MCF 10A (cell line): ENCODE data around the gene COPA. TPM values are rescaled to one million over a fixed set of nuclear protein-coding genes. Genes with fewer than 3 reads are reported as not detected.

Experiments used
- BruUV-seq: library from RNA; stranded (reverse); fragments of 400-500 nt; replicated peaks from 2 replicates; lab custom pipeline; 2021; lab: Mats Ljungman, UMichigan
- CTCF ChIA-PET: fragments of 300-600 bp; sonication (Branson Sonifier 250); formaldehyde crosslinking; extraction: SDS; loops from one replicate; lab custom pipeline; 2021; ENCODE audit warnings: antibody characterized with exemption, inconsistent platforms; lab: Yijun Ruan, JAX
- POLR2A ChIA-PET: fragments of 300-600, 350-650 bp; sonication (Branson Sonifier 250); formaldehyde crosslinking; extraction: SDS; loops from one replicate; lab custom pipeline; 2020; ENCODE audit warnings: antibody characterized with exemption, inconsistent platforms; lab: Yijun Ruan, JAX
- DNase-seq: peaks from one replicate; pipeline ENCODE4 v3.0.0-alpha.2; 2018; ENCODE audit not compliant: unreplicated experiment
- H3K27ac Mint-ChIP-seq: one replicate; pipeline ENCODE4 v1.8.0; 2022; ENCODE audit warnings: mild to moderate bottlenecking, low read depth, mixed read lengths; ENCODE audit not compliant: unreplicated experiment
- H3K27me3 Mint-ChIP-seq: one replicate; pipeline ENCODE4 v1.8.0; 2022; ENCODE audit warnings: mixed read lengths; ENCODE audit not compliant: insufficient read depth, unreplicated experiment
- H3K36me3 Mint-ChIP-seq: one replicate; pipeline ENCODE4 v1.8.0; 2022; ENCODE audit warnings: mild to moderate bottlenecking, moderate library complexity, mixed read lengths; ENCODE audit not compliant: insufficient read depth, unreplicated experiment
- H3K4me1 Mint-ChIP-seq: one replicate; pipeline ENCODE4 v1.8.0; 2022; ENCODE audit warnings: mixed read lengths; ENCODE audit not compliant: insufficient read depth, unreplicated experiment
- H3K4me3 Mint-ChIP-seq: one replicate; pipeline ENCODE4 v1.8.0; 2022; ENCODE audit warnings: mild to moderate bottlenecking, moderate library complexity, mixed read lengths; ENCODE audit not compliant: unreplicated experiment
- H3K9me3 Mint-ChIP-seq: one replicate; pipeline ENCODE4 v1.8.0; 2022; ENCODE audit warnings: mixed read lengths; ENCODE audit not compliant: unreplicated experiment
- CTCF ChIP-seq: fragments of 200-600 bp; IDR thresholded peaks from one replicate; pipeline ENCODE4 v1.8.0; 2022; ENCODE audit warnings: antibody characterized with exemption, mild to moderate bottlenecking; ENCODE audit not compliant: unreplicated experiment
- intact Hi-C: fragments of 100-400 bp; cut with micrococcal nuclease; formaldehyde crosslinking; loops from 2 replicates; pipeline ENCODE4 v1.14.1; 2022
- total RNA-seq: library from RNA; stranded (reverse); gene quantifications from 2 replicates; pipeline ENCODE4 v1.2.3, GENCODE V29; 2022

Gene COPA
- total RNA-seq, 1 experiment from 2014 or later, result 273 TPM

GRCh38 chr1:160342526-160342925, 524 bp downstream of the COPA start:
- Mint-ChIP-seq H3K4me3 (peak overlapping the region; percentile 87), H3K27ac (peak overlapping the region; percentile 99), H3K4me1 (peaks cover 29% of the 10 kb centered on the region), H3K27me3 (no peaks in the 10 kb centered on the region), H3K9me3 (no peaks in the 10 kb centered on the region), H3K36me3 (peaks cover 63% of the 10 kb centered on the region)
- no TSS peak for BruUV-seq
- CTCF ChIA-PET, result interaction anchor here (0.6 to 1.6 kb wide), 7 partner anchors 30 to 845 kb away, joined by 3 to 10 read pairs (median 5); no protein-coding TSS in a partner anchor
- intact Hi-C loops, result loop anchor here (10.0 kb wide), 2 partner anchors 262 to 742 kb away; partner anchors contain the start of gene NECTIN4
- no peak for TF ChIP-seq CTCF
- no peak for DNase-seq
- POLR2A ChIA-PET, result interaction anchor here (0.6 to 2.0 kb wide), 14 partner anchors 13 to 703 kb away, joined by 3 to 13 read pairs (median 4); partner anchors contain the start of genes PEX19, PIGM and USF1

GRCh38 chr1:160340866-160341265, 2.2 kb downstream of the COPA start:
- no peak for DNase-seq
- H3K27me3 Mint-ChIP-seq, result no peaks in the 10 kb centered on the region
- peak overlapping the region; percentile 15 for H3K4me3 Mint-ChIP-seq
- H3K9me3 Mint-ChIP-seq, result no peaks in the 10 kb centered on the region
- ChIA-PET POLR2A (interaction anchor here (0.6 to 1.5 kb wide), 5 partner anchors 17 to 679 kb away, joined by 3 to 6 read pairs (median 5); partner anchors contain the start of gene PIGM), CTCF (interaction anchor here (1.5 to 1.6 kb wide), 2 partner anchors 36 to 50 kb away, joined by 7 read pairs; no protein-coding TSS in a partner anchor)
- H3K27ac Mint-ChIP-seq, result peak overlapping the region; percentile 75
- H3K4me1 Mint-ChIP-seq, result peaks cover 29% of the 10 kb centered on the region
- no peak for TF ChIP-seq CTCF
- intact Hi-C loops, result loop anchor here (10.0 kb wide), 2 partner anchors 264 to 744 kb away; partner anchors contain the start of gene NECTIN4
- no TSS peak for BruUV-seq
- peaks cover 63% of the 10 kb centered on the region for H3K36me3 Mint-ChIP-seq

GRCh38 chr1:160340146-160340545, 2.9 kb downstream of the COPA start:
- peak overlapping the region; percentile 75 for H3K27ac Mint-ChIP-seq
- H3K4me1 Mint-ChIP-seq, result peaks cover 29% of the 10 kb centered on the region
- POLR2A ChIA-PET, result interaction anchor here (0.5 to 1.2 kb wide), 4 partner anchors 11 to 269 kb away, joined by 3 to 4 read pairs (median 3); no protein-coding TSS in a partner anchor
- H3K4me3 Mint-ChIP-seq, result no peak overlapping the region
- BruUV-seq, result no TSS peak
- H3K36me3 Mint-ChIP-seq, result peaks cover 63% of the 10 kb centered on the region
- TF ChIP-seq CTCF, result no peak
- CTCF ChIA-PET, result interaction anchor here (0.7 to 2.7 kb wide), 9 partner anchors 12 to 239 kb away, joined by 3 to 10 read pairs (median 4); partner anchors contain the start of gene PEX19
- no peak for DNase-seq
- intact Hi-C loops, result loop anchor here (10.0 kb wide), 2 partner anchors 265 to 745 kb away; partner anchors contain the start of gene NECTIN4
- H3K27me3 Mint-ChIP-seq, result no peaks in the 10 kb centered on the region
- no peaks in the 10 kb centered on the region for H3K9me3 Mint-ChIP-seq

GRCh38 chr1:160338580-160338979, 4.5 kb downstream of the COPA start:
- ChIA-PET CTCF (interaction anchor here (1.1 to 2.7 kb wide), 5 partner anchors 38 to 120 kb away, joined by 4 to 23 read pairs (median 6); no protein-coding TSS in a partner anchor), POLR2A (interaction anchor here (0.9 to 1.3 kb wide), 3 partner anchors 11 to 76 kb away, joined by 3 to 4 read pairs (median 4); partner anchors contain the start of genes DCAF8 and PEX19)
- intact Hi-C loops, result no loop called here
- H3K27ac Mint-ChIP-seq, result no peak overlapping the region
- BruUV-seq, result no TSS peak
- peaks cover 67% of the 10 kb centered on the region for H3K36me3 Mint-ChIP-seq
- no peak for TF ChIP-seq CTCF
- no peaks in the 10 kb centered on the region for H3K27me3 Mint-ChIP-seq
- no peaks in the 10 kb centered on the region for H3K9me3 Mint-ChIP-seq
- no peak overlapping the region for H3K4me3 Mint-ChIP-seq
- DNase-seq, result no peak
- H3K4me1 Mint-ChIP-seq, result peaks cover 29% of the 10 kb centered on the region
